Testis (tissue), 3 donors: ENCODE results near the gene UBR2. TPM values are rescaled to one million over a fixed set of nuclear protein-coding genes. Genes with fewer than 3 reads are reported as not detected.

Source experiments
- DNase-seq: peaks from one replicate; pipeline ENCODE4 v3.0.0-alpha.2; 2019
- H3K27ac ChIP-seq, 2 donors: fragments of 200-600 bp; sonication (generic); one replicate each; pipeline ENCODE4 v1.5.1; 2019
- H3K27me3 ChIP-seq: fragments of 200-600 bp; sonication (generic); one replicate; pipeline ENCODE4 v1.5.1; 2019
- H3K36me3 ChIP-seq: fragments of 200-600 bp; sonication (generic); one replicate; pipeline ENCODE4 v1.5.1; 2017; ENCODE audit warnings: low read depth; ENCODE audit errors: missing control alignments
- H3K4me1 ChIP-seq: fragments of 200-600 bp; sonication (generic); one replicate; pipeline ENCODE4 v1.5.1; 2019
- H3K4me3 ChIP-seq, 2 donors: fragments of 200-600 bp; sonication (generic); one replicate each; pipeline ENCODE4 v1.5.1; 2017 to 2019
- H3K9me3 ChIP-seq: fragments of 200-600 bp; sonication (generic); one replicate; pipeline ENCODE4 v1.5.1; 2017
- POLR2A ChIP-seq: fragments of 450-650 bp; IDR thresholded peaks from one replicate; pipeline ENCODE4 v1.6.1; 2017; ENCODE audit warnings: antibody characterized with exemption, mild to moderate bottlenecking, moderate library complexity
- WGBS, 2 donors: methylation state at CpG; one replicate each; pipeline ENCODE4 v1.1.5; 2018; 5-methylcytosine and 5-hydroxymethylcytosine counted together
- intact Hi-C: fragments of 100-400 bp; cut with DNase I; formaldehyde crosslinking; loops from one replicate; pipeline ENCODE4 v1.15.1; 2023; ENCODE audit warnings: low total_unique reads
- polyA plus RNA-seq: library from polyadenylated mRNA; stranded (reverse); fragments of 350-450 nt; fragmentation: Illumina TruSeq; extraction: RNeasy Lipid Tissue Mini Kit (QIAGEN cat#74804); gene quantifications from one replicate; pipeline ENCODE4 v1.2.3, GENCODE V29; 2014; ENCODE audit warnings: low read depth, low replicate concordance; ENCODE audit not compliant: insufficient read depth
- total RNA-seq, 2 donors: library from RNA; depleted of rRNA; stranded (reverse); fragments of >200 nt; gene quantifications; one replicate each; pipeline ENCODE4 v1.2.3, GENCODE V29; 2016
- TF ChIP-seq, protein P1 (sequence below), 3 experiments: fragments of 450-650 bp in 2 of 3; fragments of 200-600 bp in 1 of 3; sonication (generic) in 1 of 3; IDR thresholded peaks; one replicate each; pipeline ENCODE4 v1.5.1; 2016 to 2019; ENCODE audit warnings: antibody characterized with exemption in 3 of 3, mild to moderate bottlenecking in 2 of 3, moderate library complexity in 1 of 3

Gene UBR2
- total and polyA plus RNA-seq, 3 donors from 2014 or later = 11.1 to 26.8 (median 25.8) TPM

DNA sequence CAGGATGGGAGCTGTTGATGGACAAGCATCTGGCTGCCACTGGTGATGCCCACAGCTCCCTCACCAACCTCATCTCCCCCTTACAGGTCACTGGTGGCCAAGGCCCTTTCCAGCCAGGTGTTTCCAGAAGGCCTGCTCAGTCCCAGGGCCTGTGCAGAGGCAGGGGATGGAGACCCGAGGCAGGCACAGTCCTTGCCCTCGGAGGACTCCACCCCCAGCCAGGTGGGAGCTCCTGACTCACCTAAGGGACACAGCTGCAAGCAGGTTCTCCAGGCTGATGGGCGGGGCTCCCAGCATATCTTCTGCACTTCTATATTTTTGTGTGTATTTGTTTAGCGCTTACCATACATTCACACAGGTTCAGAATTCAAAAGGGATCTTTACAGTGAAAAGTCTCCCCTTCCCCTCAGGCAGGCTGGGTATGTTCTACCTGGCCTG, 141.1 kb downstream of the UBR2 start:
- Histone ChIP-seq H3K27me3 (no peaks in the 10 kb centered on the region), H3K4me1 (no peaks in the 10 kb centered on the region), H3K9me3 (no peaks in the 10 kb centered on the region), H3K27ac (no peak overlapping the region), H3K4me3 (no peak overlapping the region), H3K36me3 (no peaks in the 10 kb centered on the region)
- intact Hi-C loops = no loop called here
- WGBS, 2 donors = 71 to 84% methylated on average over 4 of the region's 4 CpGs
- no peak for DNase-seq
- TF ChIP-seq, protein P1, sequence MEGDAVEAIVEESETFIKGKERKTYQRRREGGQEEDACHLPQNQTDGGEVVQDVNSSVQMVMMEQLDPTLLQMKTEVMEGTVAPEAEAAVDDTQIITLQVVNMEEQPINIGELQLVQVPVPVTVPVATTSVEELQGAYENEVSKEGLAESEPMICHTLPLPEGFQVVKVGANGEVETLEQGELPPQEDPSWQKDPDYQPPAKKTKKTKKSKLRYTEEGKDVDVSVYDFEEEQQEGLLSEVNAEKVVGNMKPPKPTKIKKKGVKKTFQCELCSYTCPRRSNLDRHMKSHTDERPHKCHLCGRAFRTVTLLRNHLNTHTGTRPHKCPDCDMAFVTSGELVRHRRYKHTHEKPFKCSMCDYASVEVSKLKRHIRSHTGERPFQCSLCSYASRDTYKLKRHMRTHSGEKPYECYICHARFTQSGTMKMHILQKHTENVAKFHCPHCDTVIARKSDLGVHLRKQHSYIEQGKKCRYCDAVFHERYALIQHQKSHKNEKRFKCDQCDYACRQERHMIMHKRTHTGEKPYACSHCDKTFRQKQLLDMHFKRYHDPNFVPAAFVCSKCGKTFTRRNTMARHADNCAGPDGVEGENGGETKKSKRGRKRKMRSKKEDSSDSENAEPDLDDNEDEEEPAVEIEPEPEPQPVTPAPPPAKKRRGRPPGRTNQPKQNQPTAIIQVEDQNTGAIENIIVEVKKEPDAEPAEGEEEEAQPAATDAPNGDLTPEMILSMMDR (IDR thresholded peaks at IDR 0.05) = no peak
- TF ChIP-seq POLR2A = no peak

DNA sequence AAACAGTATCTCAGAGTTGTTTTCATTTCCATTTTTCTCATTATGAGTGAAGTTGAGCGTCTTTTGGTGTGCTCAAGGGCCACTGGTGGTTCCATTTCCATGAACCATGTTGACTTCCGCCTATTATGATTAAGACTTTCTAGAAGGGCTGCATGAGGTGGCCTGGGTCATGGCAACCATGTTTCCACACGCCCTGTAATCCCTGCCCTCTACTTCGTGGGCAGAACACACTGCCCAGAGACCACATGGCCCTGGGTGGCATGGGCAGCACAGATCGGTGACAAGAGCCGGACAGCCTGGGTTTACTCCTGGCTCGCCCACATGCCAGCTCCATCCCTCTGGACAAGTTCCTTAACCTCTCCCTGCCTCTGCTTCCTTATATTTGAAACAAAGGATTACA, 143.8 kb downstream of the UBR2 start:
- Histone ChIP-seq H3K4me3 (no peak overlapping the region), H3K27me3 (no peaks in the 10 kb centered on the region), H3K36me3 (no peaks in the 10 kb centered on the region), H3K9me3 (no peaks in the 10 kb centered on the region), H3K4me1 (no peaks in the 10 kb centered on the region), H3K27ac (no peak overlapping the region)
- no peak for DNase-seq
- WGBS, 2 donors = 93 to 95% methylated on average over 7 of the region's 7 CpGs
- TF ChIP-seq POLR2A = no peak
- TF ChIP-seq, protein P1 (IDR thresholded peaks at IDR 0.05) = no peak
- intact Hi-C loops = no loop called here

DNA sequence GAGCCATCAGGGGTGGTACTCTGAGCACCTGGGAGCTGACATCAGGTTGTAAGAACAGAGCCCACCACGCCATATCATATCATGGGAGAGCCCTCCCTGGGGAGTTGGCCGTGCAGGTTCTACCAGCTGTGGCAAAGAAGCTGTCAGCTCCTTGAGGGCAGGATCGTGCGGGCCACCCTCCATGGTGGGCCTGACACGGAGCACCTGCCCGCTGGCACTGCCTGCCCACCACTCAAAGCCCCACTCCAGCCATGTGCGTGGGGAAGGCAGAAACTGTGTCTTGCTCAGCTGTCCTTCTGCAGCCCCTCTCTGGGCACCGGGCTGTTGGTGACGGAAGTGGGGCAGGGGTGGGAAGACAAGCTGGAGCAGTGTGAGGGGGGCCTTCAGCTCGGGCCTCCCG, 144.3 kb downstream of the UBR2 start:
- intact Hi-C loops = no loop called here
- H3K4me3 ChIP-seq = no peak overlapping the region

DNA sequence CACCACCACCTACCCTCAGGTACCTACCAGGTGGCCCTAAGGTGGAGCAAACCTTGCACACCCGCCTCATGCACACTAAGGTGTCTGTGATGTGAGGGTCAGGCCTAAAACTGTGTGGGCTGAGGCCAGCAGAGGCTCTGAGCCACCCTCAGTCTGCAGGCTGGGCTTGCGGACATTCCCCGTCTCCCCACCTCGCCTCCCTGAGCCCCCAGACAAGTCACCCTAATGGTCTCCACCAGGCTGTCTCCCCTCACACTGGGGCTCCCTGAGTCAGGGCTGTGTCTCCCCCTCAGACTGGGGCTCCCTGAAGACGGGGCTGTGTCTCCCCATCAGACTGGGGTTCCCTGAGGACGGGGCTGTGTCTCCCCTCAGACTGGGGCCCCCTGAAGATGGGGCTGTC, 146.0 kb downstream of the UBR2 start:
- Histone ChIP-seq H3K4me3 (no peak overlapping the region), H3K27me3 (no peaks in the 10 kb centered on the region), H3K9me3 (no peaks in the 10 kb centered on the region), H3K4me1 (no peaks in the 10 kb centered on the region), H3K27ac (no peak overlapping the region), H3K36me3 (no peaks in the 10 kb centered on the region)
- intact Hi-C loops = no loop called here
- no peak for DNase-seq
- TF ChIP-seq POLR2A = no peak
- TF ChIP-seq, protein P1 (IDR thresholded peaks at IDR 0.05) = no peak
- 94 to 100% methylated on average over 2 to 6 of the region's 6 CpGs for WGBS, 2 donors

More for the DNA sequence above, 144.3 kb downstream of the UBR2 start:
- 93 to 100% methylated on average over 6 to 11 of the region's 11 CpGs for WGBS, 2 donors
- Histone ChIP-seq H3K27ac (no peak overlapping the region), H3K36me3 (no peaks in the 10 kb centered on the region), H3K9me3 (no peaks in the 10 kb centered on the region), H3K4me1 (no peaks in the 10 kb centered on the region), H3K27me3 (no peaks in the 10 kb centered on the region)
- TF ChIP-seq POLR2A = no peak
- TF ChIP-seq, protein P1 (IDR thresholded peaks at IDR 0.05) = no peak
- no peak for DNase-seq

DNA sequence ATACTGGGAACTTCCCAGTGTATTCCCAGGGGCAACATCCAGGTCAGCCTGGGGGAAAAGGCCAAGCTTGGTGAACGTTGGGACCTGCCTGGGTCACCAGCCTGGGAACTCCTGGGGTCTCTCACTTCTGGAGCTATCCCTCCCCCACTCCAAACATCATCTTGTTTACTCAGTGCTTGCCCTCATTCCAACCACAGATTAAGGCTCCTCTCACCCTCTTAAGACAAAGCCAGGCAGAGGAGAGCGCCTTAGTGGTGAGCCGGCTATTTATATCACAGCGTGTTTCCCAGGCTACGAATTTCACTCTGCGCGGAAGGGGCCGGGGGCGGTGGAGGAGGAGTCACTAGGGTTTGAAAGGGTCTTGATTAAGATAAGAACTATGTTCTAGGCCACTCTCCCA, 146.5 kb downstream of the UBR2 start:
- DNase-seq = no peak
- 39 to 58% methylated on average over 9 of the region's 9 CpGs for WGBS, 2 donors
- no peaks in the 10 kb centered on the region for H3K9me3 ChIP-seq

More for the DNA sequence above, 146.5 kb downstream of the UBR2 start:
- Histone ChIP-seq H3K27me3 (no peaks in the 10 kb centered on the region), H3K4me3 (no peak overlapping the region), H3K4me1 (no peaks in the 10 kb centered on the region), H3K36me3 (no peaks in the 10 kb centered on the region), H3K27ac (no peak overlapping the region)
- TF ChIP-seq, protein P1 (IDR thresholded peaks at IDR 0.05) = no peak
- no peak for TF ChIP-seq POLR2A
- intact Hi-C loops = no loop called here
